ENCODE results near the gene KCTD17.

KCTD17 gene

GRCh38 chr22:37080838-37081237 lies 29.3 kb downstream of the KCTD17 start:
- no peak for DNase-seq

- no peak for DNase-seq
Observed at GRCh38 chr22:37082251-37082873, 30.8 kb downstream of the KCTD17 start.

- DNase-seq = no peak
Observed at GRCh38 chr22:37083914-37084313, 32.4 kb downstream of the KCTD17 start.

GRCh38 chr22:37084385-37084784 lies 32.8 kb downstream of the KCTD17 start:
- no peak for DNase-seq

GRCh38 chr22:37086184-37086583 lies 34.6 kb downstream of the KCTD17 start:
- no peak for DNase-seq

GRCh38 chr22:37088108-37088605 lies 36.6 kb downstream of the KCTD17 start:
- no peak for DNase-seq

- DNase-seq = no peak
Observed at GRCh38 chr22:37088750-37089408, 37.3 kb downstream of the KCTD17 start.

GRCh38 chr22:37089434-37089833 lies 37.9 kb downstream of the KCTD17 start:
- no peak for DNase-seq

GRCh38 chr22:37090920-37091695 lies 39.6 kb downstream of the KCTD17 start:
- no peak for DNase-seq

GRCh38 chr22:37091994-37092393 lies 40.5 kb downstream of the KCTD17 start:
- DNase-seq = no peak

- no peak for DNase-seq
Observed at GRCh38 chr22:37092997-37093396, 41.5 kb downstream of the KCTD17 start.

GRCh38 chr22:37094239-37094638 lies 42.7 kb downstream of the KCTD17 start:
- no peak for DNase-seq

GRCh38 chr22:37095113-37095512 lies 43.6 kb downstream of the KCTD17 start:
- DNase-seq = no peak

- DNase-seq = no peak
Observed at GRCh38 chr22:37097346-37097745, 45.8 kb downstream of the KCTD17 start.

- peak; percentile 87 for DNase-seq
Observed at GRCh38 chr22:37098976-37099591, 47.5 kb downstream of the KCTD17 start.

GRCh38 chr22:37100589-37101127 lies 49.1 kb downstream of the KCTD17 start:
- no peak for DNase-seq

- no peak for DNase-seq
Observed at GRCh38 chr22:37101311-37102066, 49.9 kb downstream of the KCTD17 start.

GRCh38 chr22:37103151-37103550 lies 51.6 kb downstream of the KCTD17 start:
- no peak for DNase-seq

GRCh38 chr22:37103656-37104452 lies 52.3 kb downstream of the KCTD17 start:
- DNase-seq = no peak

GRCh38 chr22:37105154-37105553 lies 53.6 kb downstream of the KCTD17 start:
- DNase-seq = no peak

- no peak for DNase-seq
Observed at GRCh38 chr22:37105990-37106389, 54.4 kb downstream of the KCTD17 start.

All from NCI-H2029 treated with DMSO at 0.1 percent for 48 hours (cell line).